Measurements from ENCODE around the gene SAMD11. TPM values are rescaled to one million over a fixed set of nuclear protein-coding genes. Genes with fewer than 3 reads are reported as not detected.

SAMD11 gene
- not detected in 2 replicates for total RNA-seq

GRCh38 chr1:923131-923990 lies at the start of gene SAMD11:
Gene SAMD11, plus strand, starts transcription at chr1:923923. Its CDS starts 509 bp downstream, at chr1:924432.

DNA sequence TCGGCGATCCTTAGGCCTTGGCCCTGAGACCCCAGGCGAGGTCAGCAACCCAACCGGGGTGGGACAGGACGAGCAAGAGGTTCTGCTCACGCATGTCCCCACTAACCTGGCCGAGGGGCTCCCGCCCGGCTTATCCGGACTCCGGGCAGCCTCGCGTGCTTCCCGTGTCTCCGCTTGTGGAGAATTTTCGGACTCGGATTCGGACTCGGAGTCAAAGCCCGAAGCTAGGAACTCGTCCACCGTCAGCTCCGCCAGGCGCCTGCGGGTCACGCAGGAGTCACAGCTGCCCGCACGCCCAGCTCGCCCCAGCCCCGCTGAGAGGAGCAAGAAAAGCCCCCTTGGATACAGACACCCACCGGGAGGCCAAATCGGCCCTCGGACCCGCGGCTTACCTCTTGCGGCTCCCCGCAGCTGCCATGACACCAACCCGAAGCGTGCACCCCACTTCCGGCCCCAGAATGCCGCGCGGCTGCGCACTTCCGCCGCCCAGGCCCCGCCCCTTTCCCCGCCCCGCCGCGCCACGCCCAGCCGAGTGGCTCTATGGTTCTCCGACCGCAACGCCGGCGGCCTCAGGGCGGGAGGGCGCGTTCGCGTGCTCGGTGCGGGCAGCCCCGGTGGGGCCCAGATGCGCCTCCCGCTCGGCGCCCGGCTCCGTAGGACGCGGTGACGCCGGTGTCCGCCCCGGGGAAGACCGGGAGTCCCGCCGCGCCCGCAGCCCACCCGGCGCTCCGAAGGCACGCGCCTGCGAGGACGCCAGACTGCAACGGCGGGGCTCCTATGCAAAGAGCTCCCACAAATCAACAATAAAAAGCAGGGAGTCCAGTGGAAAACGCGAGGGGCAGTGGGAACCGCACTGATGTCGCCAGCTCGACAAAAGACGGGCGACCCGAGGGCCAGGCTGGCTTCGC lies 35.4 kb downstream of the SAMD11 start, which contains the start of gene NOC2L:
NOC2L (minus strand) TSS at position 434 of the 908 bp plus-strand sequence; CDS start at position 418, 16 bp downstream.

DNA sequence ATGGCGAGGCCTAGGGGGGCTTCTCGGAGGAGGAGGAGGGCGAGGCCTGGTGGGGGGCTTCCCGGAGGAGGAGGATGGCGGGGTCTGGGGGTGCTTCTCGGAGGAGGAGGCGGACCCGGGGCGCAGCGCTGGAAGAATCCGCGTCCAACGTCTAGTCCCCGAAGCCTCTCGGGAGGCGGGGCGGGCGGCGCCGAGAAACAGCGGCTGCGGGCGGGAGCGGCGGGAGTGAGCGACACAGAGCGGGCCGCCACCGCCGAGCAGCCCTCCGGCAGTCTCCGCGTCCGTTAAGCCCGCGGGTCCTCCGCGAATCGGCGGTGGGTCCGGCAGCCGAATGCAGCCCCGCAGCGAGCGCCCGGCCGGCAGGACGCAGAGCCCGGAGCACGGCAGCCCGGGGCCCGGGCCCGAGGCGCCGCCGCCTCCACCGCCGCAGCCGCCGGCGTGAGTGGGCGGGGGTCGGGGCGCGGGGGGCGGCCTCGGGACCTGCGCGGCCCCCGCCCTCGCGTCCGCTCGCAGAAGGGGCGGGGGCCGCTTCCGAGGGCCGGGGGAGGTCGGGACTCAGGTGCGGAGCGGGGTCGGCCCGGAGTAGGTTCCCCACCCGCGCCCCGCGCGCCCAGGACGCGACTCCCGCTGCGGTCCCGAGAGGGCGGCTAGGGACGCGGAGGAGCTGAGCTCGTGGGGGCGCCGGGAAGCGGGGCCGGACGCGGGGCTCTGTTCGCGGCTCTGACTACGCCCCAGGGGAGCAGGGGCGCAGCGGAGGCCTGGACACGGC lies 36.8 kb downstream of the SAMD11 start, which contains the start of gene KLHL17:
KLHL17 (plus strand) TSS at position 222 of the 769 bp plus-strand sequence; CDS start at position 332, 110 bp downstream.

GRCh38 chr1:966135-966703 lies 42.5 kb downstream of the SAMD11 start, which contains the start of gene PLEKHN1:
Gene PLEKHN1, plus strand, starts transcription at chr1:966482. Its CDS starts 50 bp downstream, at chr1:966532.

DNA sequence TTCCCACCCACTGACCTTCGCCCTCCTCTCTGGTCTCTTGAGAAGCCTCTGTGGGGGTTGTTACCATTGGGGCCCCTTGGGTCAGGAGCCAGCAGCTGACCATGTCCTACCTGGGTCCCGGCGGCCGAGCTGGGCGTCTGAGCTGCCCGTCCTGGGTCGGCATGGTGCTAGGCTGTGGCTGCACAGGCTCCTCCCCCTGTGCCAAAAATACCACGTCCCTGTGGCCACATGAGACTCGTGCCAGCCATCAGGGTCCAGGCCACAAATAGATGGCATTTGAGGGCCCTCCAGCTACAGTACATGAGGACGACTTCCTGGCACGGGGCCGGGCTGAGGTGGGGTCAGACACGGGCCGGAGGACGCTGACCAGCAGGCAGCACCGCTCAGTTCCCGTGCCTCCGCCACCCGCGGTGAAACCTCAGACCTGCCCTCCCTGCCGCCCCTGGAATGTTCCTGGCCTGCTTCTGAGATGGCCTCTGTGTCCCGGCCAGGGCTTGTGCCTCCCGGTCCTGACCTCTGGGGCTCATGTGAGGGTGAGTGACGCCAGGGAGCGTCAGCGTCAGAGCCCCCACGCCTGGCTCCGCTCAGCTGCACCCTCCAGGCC lies 58.3 kb downstream of the SAMD11 start, which contains the start of gene PERM1:
PERM1 (minus strand) TSS at position 139 of the 604 bp plus-strand sequence. CDS start 1,064 bp downstream, outside the sequence.

Other genes with a start within 250 kb of the SAMD11 start
- gene OR4F16, start 237.3 kb upstream of the SAMD11 start, total RNA-seq = not detected in 2 replicates
- 65.4 and 87.5 TPM in 2 replicates for gene NOC2L, start 35.3 kb downstream of the SAMD11 start, total RNA-seq
- 3.7 and 8.5 TPM in 2 replicates for gene KLHL17, start 36.7 kb downstream of the SAMD11 start, total RNA-seq
- gene PLEKHN1, start 42.6 kb downstream of the SAMD11 start, total RNA-seq = 0.16 and 0.31 TPM in 2 replicates
- gene PERM1, start 58.2 kb downstream of the SAMD11 start, total RNA-seq = not detected in 2 replicates
- gene HES4, start 76.2 kb downstream of the SAMD11 start, total RNA-seq = 19.6 and 32.3 TPM in 2 replicates
- gene ISG15, start 89.6 kb downstream of the SAMD11 start, total RNA-seq = 87.4 and 256 TPM in 2 replicates
- 97.1 and 238 TPM in 2 replicates for gene AGRN, start 96.2 kb downstream of the SAMD11 start, total RNA-seq
- not detected in 2 replicates for gene RNF223, start 150.4 kb downstream of the SAMD11 start, total RNA-seq
- gene C1orf159, start 192.2 kb downstream of the SAMD11 start, total RNA-seq = 6.2 and 9.3 TPM in 2 replicates
- not detected in 2 replicates for gene TTLL10, start 250.0 kb downstream of the SAMD11 start, total RNA-seq